GM19023 (cell line): ENCODE results near the gene SNORC.

ENCODE experiments used
- ATAC-seq: cut with Tn5 transposase; IDR thresholded peaks from one replicate; pipeline ENCODE4 v1.9.1; 2021; ENCODE audit warnings: mild to moderate bottlenecking, moderate library complexity; ENCODE audit not compliant: unreplicated experiment

SNORC gene

DNA sequence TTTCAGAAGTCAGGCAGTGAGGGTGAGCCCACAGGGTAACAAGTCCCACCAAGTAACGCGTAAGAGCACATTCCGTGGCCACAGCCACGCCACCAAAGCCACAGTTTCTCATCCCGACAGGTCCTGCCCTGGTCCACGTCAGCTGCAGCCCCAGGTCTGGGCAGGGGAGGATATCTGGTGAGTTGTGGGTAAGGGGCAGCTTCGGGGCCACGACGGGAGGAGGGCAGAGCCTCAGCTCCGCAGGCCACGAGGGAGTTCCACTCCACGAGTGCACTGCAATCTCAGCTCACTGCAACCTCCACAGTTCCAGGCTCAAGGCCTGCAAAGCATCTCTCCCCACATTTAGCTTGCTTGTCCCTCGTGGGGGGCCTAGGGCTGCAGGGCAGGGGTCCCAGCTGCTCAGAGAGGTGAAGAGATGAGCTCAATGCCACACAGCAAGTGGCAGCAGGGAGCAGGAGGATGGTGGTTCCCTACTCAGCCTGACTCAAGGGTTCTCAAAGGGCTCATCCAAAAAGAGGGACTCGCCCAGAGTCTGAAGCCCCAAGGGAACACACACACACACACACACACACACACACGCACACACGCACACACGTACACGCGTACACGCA lies 12.5 kb downstream of the SNORC start:
- ATAC-seq: no peak

GRCh38 chr2:232883116-232883721 lies 13.2 kb downstream of the SNORC start:
- no peak for ATAC-seq

- no peak for ATAC-seq
These were observed 13.9 kb downstream of the SNORC start for GRCh38 chr2:232884001-232884421.

DNA sequence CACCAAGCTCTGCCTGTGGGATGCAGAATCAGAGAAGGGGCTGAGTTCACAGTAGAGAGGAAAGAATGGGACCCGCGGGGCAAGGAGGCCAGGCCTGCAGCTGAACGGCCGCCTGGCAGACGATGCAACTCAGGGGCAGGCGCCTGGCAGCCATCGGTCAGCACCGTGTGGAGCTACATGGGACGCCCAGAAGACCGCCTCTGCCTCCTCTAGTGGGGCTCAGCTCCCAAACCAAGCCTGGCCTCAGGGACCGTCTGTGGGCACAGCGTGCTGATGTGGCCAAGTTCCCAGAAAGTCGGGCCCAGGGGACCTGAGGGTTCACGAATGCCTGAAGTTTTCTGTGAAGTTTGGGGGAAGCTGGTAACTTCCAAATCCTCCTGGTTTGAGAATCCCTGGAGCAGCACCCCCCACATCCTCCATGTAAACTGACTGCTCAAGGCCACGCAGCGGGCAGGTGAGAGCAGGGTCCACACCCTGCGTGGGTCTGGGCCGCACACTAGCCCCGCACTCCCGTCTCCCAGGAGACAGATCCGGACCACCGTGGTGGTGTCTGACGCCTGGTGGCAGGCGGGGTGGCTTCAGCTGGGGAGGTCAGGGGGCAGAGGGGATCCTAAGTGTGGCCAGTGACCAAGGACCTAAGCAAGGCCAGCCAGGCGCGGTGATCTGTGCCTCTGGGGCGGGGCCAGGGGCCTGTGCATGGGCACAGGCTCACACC lies 14.6 kb downstream of the SNORC start:
- ATAC-seq: no peak

- ATAC-seq: no peak
These were observed 15.3 kb downstream of the SNORC start for GRCh38 chr2:232885264-232885961.

DNA sequence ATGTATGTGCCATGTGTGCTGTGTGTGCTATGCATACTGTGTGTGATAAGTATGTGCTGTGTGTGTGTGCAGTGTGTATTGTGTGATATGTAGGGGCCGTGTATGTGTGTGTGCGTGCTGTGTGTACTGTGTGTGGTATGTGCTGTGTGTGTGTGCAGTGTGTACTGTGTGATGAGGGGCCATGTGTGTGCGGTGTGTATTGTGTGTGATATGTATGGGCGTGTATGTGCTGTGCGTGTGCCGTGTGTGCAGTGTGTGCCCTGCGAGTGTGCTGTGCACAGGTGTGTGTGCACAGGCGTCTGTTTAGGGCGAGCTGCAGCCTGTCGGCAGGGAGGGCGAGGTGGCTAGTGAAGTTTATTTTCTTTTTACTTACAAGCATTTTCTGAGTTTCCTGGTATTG lies 16.1 kb downstream of the SNORC start:
- no peak for ATAC-seq

GRCh38 chr2:232886632-232887031 lies 16.6 kb downstream of the SNORC start:
- no peak for ATAC-seq

DNA sequence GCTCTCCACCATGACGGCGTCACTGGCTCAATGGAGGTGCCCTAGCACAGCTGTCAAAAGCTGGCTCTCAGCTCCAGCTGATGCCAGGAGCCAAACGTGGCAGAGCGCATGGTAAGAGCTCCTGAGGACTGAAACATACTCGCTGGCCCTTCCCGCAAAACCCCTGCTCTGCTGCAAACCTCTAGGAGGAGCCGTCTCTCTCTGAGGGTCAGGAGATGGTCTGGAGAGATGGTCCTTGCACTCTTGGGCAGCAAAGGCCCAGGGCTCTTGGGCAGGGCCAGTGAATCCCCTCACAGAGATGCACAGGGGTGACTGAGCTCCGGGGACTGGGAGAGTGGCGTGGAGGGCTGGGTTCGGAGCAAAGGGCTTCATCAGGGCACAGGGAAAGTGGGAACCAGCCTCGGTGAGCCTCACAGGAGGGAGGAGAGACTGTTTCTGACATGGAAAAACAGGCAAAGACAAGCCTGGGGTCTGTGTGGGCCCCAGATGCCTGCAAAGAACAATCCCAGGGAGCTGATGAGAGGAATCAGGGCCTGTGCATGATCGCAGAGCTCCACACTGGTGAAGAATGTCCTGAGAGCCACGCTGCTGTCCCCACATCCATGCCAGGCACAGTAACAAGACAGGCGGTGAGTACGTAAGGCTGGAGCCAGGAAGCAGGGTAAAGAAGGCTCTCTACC lies 17.2 kb downstream of the SNORC start:
- no peak for ATAC-seq

GRCh38 chr2:232888099-232888836 lies 18.2 kb downstream of the SNORC start:
- no peak for ATAC-seq

- no peak for ATAC-seq
These were observed 18.9 kb downstream of the SNORC start for GRCh38 chr2:232888839-232889529.

GRCh38 chr2:232889876-232890401 lies 19.9 kb downstream of the SNORC start:
- ATAC-seq: no peak

- no peak for ATAC-seq
These were observed 20.5 kb downstream of the SNORC start for GRCh38 chr2:232890536-232890895.

- no peak for ATAC-seq
These were observed 21.0 kb downstream of the SNORC start for GRCh38 chr2:232890896-232891601.

DNA sequence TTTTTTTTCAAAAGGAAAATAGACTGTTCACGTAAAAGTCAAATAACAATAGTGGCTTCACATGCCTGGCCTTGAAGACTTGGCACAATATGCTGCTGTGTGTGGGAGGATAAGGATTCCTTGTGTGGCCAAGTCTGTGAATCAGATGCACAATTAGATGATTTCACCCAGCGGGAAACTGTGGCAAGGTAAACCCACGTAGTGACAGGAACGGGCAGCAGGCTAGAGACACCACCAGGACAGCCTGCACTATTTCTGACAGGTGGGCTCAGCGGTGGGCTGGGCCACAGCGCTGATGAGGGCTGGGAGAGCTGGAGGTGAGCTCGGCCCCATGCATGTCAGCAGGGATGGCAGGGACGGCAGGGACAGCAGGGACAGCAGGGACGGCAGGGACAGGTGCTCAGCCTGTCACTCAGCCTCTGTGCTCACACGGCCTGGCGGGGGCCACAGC lies 21.6 kb downstream of the SNORC start:
- ATAC-seq: no peak

DNA sequence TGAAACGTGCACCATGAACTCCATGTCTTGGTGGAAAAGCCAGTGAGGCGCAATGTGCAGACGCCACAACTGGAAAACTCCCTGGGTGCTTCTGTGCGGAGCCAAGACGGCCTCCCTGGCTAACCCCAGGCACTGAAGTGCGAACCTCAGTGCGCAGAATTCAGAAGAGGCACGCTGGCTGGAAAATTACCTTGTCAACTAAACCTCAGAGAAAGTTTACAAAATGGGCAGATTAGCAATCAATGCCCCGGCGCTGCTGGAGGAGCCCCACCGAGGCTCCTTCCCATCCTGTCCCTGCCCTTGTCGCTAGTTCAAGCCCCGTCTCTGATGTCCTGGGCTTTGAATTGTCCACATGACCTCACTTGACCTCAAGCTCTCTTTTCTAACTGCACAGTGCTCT lies 22.2 kb downstream of the SNORC start:
- ATAC-seq: no peak

DNA sequence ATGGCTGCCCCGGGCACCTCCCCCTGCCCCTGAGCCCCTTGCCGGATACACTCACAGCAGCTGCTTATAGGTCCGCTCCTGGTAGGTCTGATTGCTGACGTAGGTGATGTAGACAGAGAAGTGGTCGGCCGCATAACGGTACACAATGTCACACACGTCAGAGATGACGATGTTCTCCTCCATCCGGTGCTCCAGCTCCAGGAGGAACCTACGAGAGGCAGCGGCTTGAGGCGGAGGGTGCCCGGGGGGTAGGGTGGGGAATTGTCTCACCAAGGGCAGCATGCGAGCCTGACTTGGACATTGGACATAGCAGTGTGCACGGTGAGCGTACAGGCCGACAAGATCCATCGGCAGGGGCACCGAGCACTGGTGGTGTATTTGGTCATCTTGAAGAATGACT lies 22.8 kb downstream of the SNORC start:
- no peak for ATAC-seq

DNA sequence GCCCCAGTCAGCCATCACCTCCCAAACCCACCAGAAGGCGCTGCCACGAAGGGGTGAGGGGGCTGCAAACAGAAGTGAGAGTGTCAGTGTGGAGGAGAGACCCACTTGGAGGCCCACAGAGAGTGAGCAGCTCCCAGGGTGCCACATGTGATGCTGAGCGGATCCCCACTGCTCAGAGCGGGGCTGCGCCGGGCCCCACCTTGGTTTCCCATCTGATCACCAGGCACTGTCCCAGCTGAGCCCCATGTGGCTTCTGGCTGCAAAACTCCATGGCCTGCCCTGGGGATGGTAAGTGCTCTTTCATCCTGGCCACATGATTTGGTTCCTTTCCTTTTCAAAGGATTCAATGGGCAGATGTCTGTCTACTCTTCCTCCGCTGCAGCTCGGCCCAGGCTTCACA lies 23.8 kb downstream of the SNORC start:
- no peak for ATAC-seq

GRCh38 chr2:232894251-232894650 lies 24.2 kb downstream of the SNORC start:
- ATAC-seq: no peak

GRCh38 chr2:232894746-232895145 lies 24.7 kb downstream of the SNORC start:
- ATAC-seq: no peak
